K562 (cell line): ENCODE data around the gene PJA1. TPM values are rescaled to one million over a fixed set of nuclear protein-coding genes. Genes with fewer than 3 reads are reported as not detected.

Source experiments
- ATAC-seq: fragments of 200-7000 bp; cut with Tn5 transposase; 3 replicates; pipeline ENCODE4 v1.9.1; 2020; ENCODE audit warnings: moderate library complexity
- BruUV-seq: library from RNA; stranded (reverse); fragments of 400-500 nt; replicated peaks from 2 replicates; lab custom pipeline; 2021; lab: Mats Ljungman, UMichigan
- CTCF ChIA-PET: fragments of 300-600 bp; formaldehyde crosslinking; extraction: SDS; loops from one replicate; lab custom pipeline; 2021; ENCODE audit warnings: low intra/inter-chr PET ratio; lab: Yijun Ruan, JAX
- POLR2A ChIA-PET: fragments of 300-600, 350-650 bp; sonication (Branson Sonifier 250); formaldehyde crosslinking; extraction: SDS; loops from one replicate; lab custom pipeline; 2021; ENCODE audit warnings: antibody characterized with exemption, inconsistent platforms; lab: Yijun Ruan, JAX
- DNase-seq, 4 experiments: peaks; one replicate each; pipeline versions ENCODE4 v3.0.0 to v3.0.0-alpha.2; 2011 to 2018; ENCODE audit warnings: low spot score in 3 of 4, mixed read lengths in 3 of 4; ENCODE audit errors: extremely low read depth in 1 of 4
- FAIRE-seq: peaks from 2 replicates; lab custom pipeline; 2011; peaks lifted over from hg19 to GRCh38; lab: Jason Lieb, UNC
- H2AFZ ChIP-seq: 2 replicates; pipeline ENCODE4 v1.6.0; 2011; ENCODE audit warnings: low read depth, low read length, control low read depth, inconsistent platforms
- H3K27ac ChIP-seq: fragments of 200-600 bp; 3 replicates; pipeline ENCODE4 v1.8.0; 2011; ENCODE audit warnings: low read depth, mild to moderate bottlenecking, control low read depth, inconsistent platforms, low read length, moderate library complexity, mixed read lengths; ENCODE audit errors: extremely low read depth
- H3K27me3 ChIP-seq, 2 experiments: fragments of 300-600 bp in 1 of 2; 2 replicates in 1 of 2; 3 replicates in 1 of 2; pipeline versions ENCODE4 v1.6.0 to v1.8.0; 2011; ENCODE audit warnings: inconsistent platforms in 2 of 2, low read length in 2 of 2, mild to moderate bottlenecking in 1 of 2, mixed read lengths in 1 of 2, moderate library complexity in 1 of 2; ENCODE audit not compliant: control insufficient read depth in 2 of 2, insufficient read depth in 2 of 2
- H3K36me3 ChIP-seq: fragments of 300-600 bp; 3 replicates; pipeline ENCODE4 v1.8.0; 2011; ENCODE audit warnings: mild to moderate bottlenecking, low read length, inconsistent platforms; ENCODE audit not compliant: control insufficient read depth, insufficient read depth
- H3K4me1 ChIP-seq, 2 experiments: fragments of 200-600 bp in 1 of 2; replicated peaks in 1 of 2; 2 replicates in 1 of 2; 3 replicates in 1 of 2; pipeline versions ENCODE4 v1.5.1 to v1.8.0; 2011; ENCODE audit warnings: inconsistent platforms in 2 of 2, low read length in 2 of 2, mild to moderate bottlenecking in 1 of 2, mixed read lengths in 1 of 2, moderate library complexity in 1 of 2; ENCODE audit not compliant: control insufficient read depth in 2 of 2, insufficient read depth in 2 of 2
- H3K4me2 ChIP-seq: 2 replicates; pipeline ENCODE4 v1.6.1; 2011; ENCODE audit warnings: low read length, control low read depth, inconsistent platforms, mixed read lengths; ENCODE audit not compliant: insufficient read depth
- H3K4me3 ChIP-seq: fragments of 200-600 bp; sonication (generic), shearing (Covaris generic); 2 replicates; pipeline ENCODE4 v1.5.1; 2016; ENCODE audit warnings: control low read depth, inconsistent platforms
- H3K79me2 ChIP-seq: fragments of 200-600 bp; 3 replicates; pipeline ENCODE4 v1.8.0; 2011; ENCODE audit warnings: low read length, inconsistent platforms; ENCODE audit not compliant: control insufficient read depth, insufficient read depth
- H3K9ac ChIP-seq, 2 experiments: 2 replicates each; pipeline versions ENCODE4 v1.6.0 to v1.6.1; 2011; ENCODE audit warnings: low read depth in 2 of 2, low read length in 2 of 2, control low read depth in 1 of 2, inconsistent platforms in 1 of 2, mild to moderate bottlenecking in 1 of 2, mixed read lengths in 1 of 2; ENCODE audit not compliant: insufficient read depth in 1 of 2
- H3K9me1 ChIP-seq: one replicate; pipeline ENCODE4 v1.6.0; 2011; ENCODE audit warnings: inconsistent platforms, mild to moderate bottlenecking, low read length, moderate library complexity; ENCODE audit not compliant: control insufficient read depth, insufficient read depth
- H3K9me3 ChIP-seq: replicated peaks from 2 replicates; pipeline ENCODE4 v1.5.1; 2011; ENCODE audit warnings: low read depth, low read length, inconsistent platforms; ENCODE audit not compliant: control insufficient read depth, insufficient read depth
- H4K20me1 ChIP-seq: replicated peaks from 2 replicates; pipeline ENCODE4 v1.6.1; 2011; ENCODE audit warnings: low read length, inconsistent platforms, mixed read lengths; ENCODE audit not compliant: control insufficient read depth, insufficient read depth
- BCOR ChIP-seq: fragments of 450-650 bp; IDR thresholded peaks from 2 replicates; pipeline ENCODE4 v1.6.1; 2016
- E2F3 ChIP-seq: fragments of 250-450 bp; sonication (Bioruptor Pico); IDR thresholded peaks from 2 replicates; pipeline ENCODE4 v1.4.0; 2020; ENCODE audit warnings: mild to moderate bottlenecking
- ETS1 ChIP-seq: conservative IDR thresholded peaks from 2 replicates; pipeline ENCODE4 v1.6.1; 2011; ENCODE audit warnings: low read depth, mild to moderate bottlenecking, low read length; ENCODE audit not compliant: control insufficient read depth
- FOSL1 ChIP-seq: fragments of 200-800 bp; sonication (Bioruptor generic); conservative IDR thresholded peaks from 2 replicates; pipeline ENCODE4 v1.6.1; 2016; ENCODE audit warnings: missing genetic modification characterization, missing compliant biosample characterization
- FUS ChIP-seq: fragments of 200-400 bp; formaldehyde crosslinking; optimal IDR thresholded peaks from 2 replicates; pipeline ENCODE3; 2017; ENCODE audit warnings: low read depth, low read length
- GABPB1 ChIP-seq: sonication (generic); formaldehyde crosslinking; IDR thresholded peaks from 2 replicates; pipeline ENCODE4 v1.8.0; 2022; ENCODE audit warnings: mild to moderate bottlenecking, missing genetic modification reagents
- HDAC3 ChIP-seq: fragments of 450-650 bp; IDR thresholded peaks from 2 replicates; pipeline ENCODE4 v1.6.1; 2018; ENCODE audit warnings: borderline replicate concordance, mild to moderate bottlenecking, moderate library complexity; ENCODE audit not compliant: partially characterized antibody
- POLR2AphosphoS5 ChIP-seq: IDR thresholded peaks from 2 replicates; pipeline ENCODE4 v1.6.1; 2011; ENCODE audit warnings: mild to moderate bottlenecking, low read depth, low read length, moderate library complexity; ENCODE audit not compliant: control insufficient read depth, insufficient read depth
- RAD21 ChIP-seq, 2 experiments: fragments of 250-450 bp in 1 of 2; fragments of 450-650 bp in 1 of 2; sonication (Bioruptor Pico) in 1 of 2; formaldehyde crosslinking in 1 of 2; IDR thresholded peaks in 1 of 2; conservative IDR thresholded peaks in 1 of 2; 2 replicates each; pipeline versions ENCODE4 v1.4.0 to v1.8.0; 2020 to 2022; ENCODE audit warnings: mild to moderate bottlenecking in 2 of 2, moderate library complexity in 1 of 2
- RB1 ChIP-seq: fragments of 450-650 bp; IDR thresholded peaks from 2 replicates; pipeline ENCODE4 v1.6.1; 2017; ENCODE audit warnings: low read depth, mild to moderate bottlenecking
- RBBP5 ChIP-seq: fragments of 200-600 bp; sonication (generic); IDR thresholded peaks from 2 replicates; pipeline ENCODE4 v1.6.1; 2012; ENCODE audit warnings: borderline replicate concordance, mild to moderate bottlenecking, low read length, control low read depth, inconsistent platforms; ENCODE audit not compliant: insufficient read depth, poor library complexity, severe bottlenecking
- RBM25 ChIP-seq: fragments of 200-400 bp; formaldehyde crosslinking; IDR thresholded peaks from 2 replicates; pipeline ENCODE4 v1.6.1; 2018; ENCODE audit warnings: low read length, low read depth, moderate library complexity; ENCODE audit not compliant: severe bottlenecking
- RCOR1 ChIP-seq, 2 experiments: IDR thresholded peaks; 2 replicates each; pipeline ENCODE4 v1.6.1; 2012; ENCODE audit warnings: low read depth in 2 of 2, low read length in 2 of 2, borderline replicate concordance in 1 of 2, improper control_type of control experiment in 1 of 2
- ZEB2 ChIP-seq: fragments of 450-650 bp; IDR thresholded peaks from 2 replicates; pipeline ENCODE4 v1.6.1; 2016
- ZNF134 ChIP-seq: fragments of 250-450 bp; sonication (Bioruptor Pico); conservative IDR thresholded peaks from 2 replicates; pipeline ENCODE4 v1.4.0; 2020
- ZNF77 ChIP-seq: fragments of 250-450 bp; sonication (Bioruptor Pico); IDR thresholded peaks from 2 replicates; pipeline ENCODE4 v1.5.0; 2020
- WGBS: fragments of 100-300 bp; shearing (Covaris generic); methylation state at CpG from one replicate; pipeline ENCODE4 v1.1.6; 2016; ENCODE audit warnings: low coverage, mixed read lengths; ENCODE audit not compliant: insufficient coverage; ENCODE audit errors: missing lambda C conversion rate; 5-methylcytosine and 5-hydroxymethylcytosine counted together
- in situ Hi-C: fragments of 300-500 bp; cut with MboI; formaldehyde crosslinking; loops from 4 replicates; pipeline ENCODE4 v1.15.0; 2018; ENCODE audit warnings: inconsistent platforms, mixed read lengths
- intact Hi-C: fragments of 100-400 bp; cut with micrococcal nuclease; formaldehyde crosslinking; loops from 2 replicates; pipeline ENCODE4 v1.14.2; 2022
- polyA plus RNA-seq, 8 experiments: library from polyadenylated mRNA; depleted of rRNA in 4 of 8; stranded (reverse) in 5 of 8; unstranded in 3 of 8; fragments of >200 nt; fragmentation: Nextera tagmentation in 2 of 8; fragmentation: Illumina TruSeq in 1 of 8; extraction: Ambion mirVana in 2 of 8; extraction: Trizol in 1 of 8; gene quantifications; 2 replicates each; pipeline versions ENCODE4 v1.2.1 to v1.2.3, GENCODE V29; 2011 to 2014; ENCODE audit warnings: inconsistent platforms in 1 of 8, missing spikeins in 1 of 8
- total RNA-seq, 7 experiments: library from RNA; depleted of rRNA in 6 of 7; stranded (reverse); fragments of >200 nt in 6 of 7; fragmentation: Illumina TruSeq in 2 of 7; extraction: Trizol in 2 of 7; gene quantifications; 2 replicates each; pipeline versions ENCODE4 v1.2.1 to v1.2.3, GENCODE V29; 2011 to 2021; ENCODE audit warnings: low replicate concordance in 1 of 7
- TF ChIP-seq, protein P1 (sequence below): fragments of 250-450 bp; sonication (Bioruptor Pico); IDR thresholded peaks from 2 replicates; pipeline ENCODE4 v1.8.0; 2022; ENCODE audit warnings: inconsistent platforms
- TF ChIP-seq, protein P2 (sequence below), 3 experiments: IDR thresholded peaks in 2 of 3; conservative IDR thresholded peaks in 1 of 3; 2 replicates each; pipeline ENCODE4 v1.5.1; 2011 to 2012; ENCODE audit warnings: low read length in 3 of 3, mild to moderate bottlenecking in 3 of 3, control low read depth in 2 of 3, improper control_type of control experiment in 1 of 3, inconsistent platforms in 1 of 3, low read depth in 1 of 3, mixed read lengths in 1 of 3, moderate library complexity in 1 of 3; ENCODE audit not compliant: insufficient read depth in 2 of 3

The PJA1 gene
- total and polyA plus RNA-seq, 9 of the 15 experiments (the other 6 are each of a cell fraction or from before 2014, with no cell fraction given), result 1.6 to 6.0 (median 4.0) TPM

GRCh38 chrX:69133921-69134542, 31.2 kb downstream of the PJA1 start:
- ATAC-seq (peak; percentile 83), DNase-seq (peak; percentile 29 to 54 (median 44)), FAIRE-seq (no peak)
- Histone ChIP-seq H3K4me2 (no peak overlapping the region), H3K27me3 (peaks cover 0 to 41% of the 10 kb centered on the region in 2 experiments; a peak in 3 of 5 replicates), H4K20me1 (0 out of 2 replicates have a peak, but pooled peaks cover 3% of the 10 kb centered on the region), H3K79me2 (no peaks in the 10 kb centered on the region), H3K4me3 (no peak overlapping the region), H3K9ac (no peak overlapping the region), H3K9me1 (no peaks in the 10 kb centered on the region), H3K27ac (no peak overlapping the region), H3K9me3 (no peaks in the 10 kb centered on the region), H3K36me3 (no peaks in the 10 kb centered on the region), H3K4me1 (peaks cover 0 to 10% of the 10 kb centered on the region in 2 experiments; a peak in 2 of 5 replicates), H2AFZ (no peak overlapping the region)
- ChIA-PET POLR2A (no interaction called here), CTCF (no interaction called here)
- BruUV-seq, result no TSS peak
- in situ Hi-C loops, result no loop called here
- intact Hi-C loops, result no loop called here
- WGBS, result 2% methylated on average over 6 of the region's 6 CpGs
- no peak for TF ChIP-seq GABPB1
- no peak for TF ChIP-seq FUS
- no peak for TF ChIP-seq ZNF77 (CRISPR knock-in tag)
- no peak for TF ChIP-seq ETS1
- TF ChIP-seq, protein P1, sequence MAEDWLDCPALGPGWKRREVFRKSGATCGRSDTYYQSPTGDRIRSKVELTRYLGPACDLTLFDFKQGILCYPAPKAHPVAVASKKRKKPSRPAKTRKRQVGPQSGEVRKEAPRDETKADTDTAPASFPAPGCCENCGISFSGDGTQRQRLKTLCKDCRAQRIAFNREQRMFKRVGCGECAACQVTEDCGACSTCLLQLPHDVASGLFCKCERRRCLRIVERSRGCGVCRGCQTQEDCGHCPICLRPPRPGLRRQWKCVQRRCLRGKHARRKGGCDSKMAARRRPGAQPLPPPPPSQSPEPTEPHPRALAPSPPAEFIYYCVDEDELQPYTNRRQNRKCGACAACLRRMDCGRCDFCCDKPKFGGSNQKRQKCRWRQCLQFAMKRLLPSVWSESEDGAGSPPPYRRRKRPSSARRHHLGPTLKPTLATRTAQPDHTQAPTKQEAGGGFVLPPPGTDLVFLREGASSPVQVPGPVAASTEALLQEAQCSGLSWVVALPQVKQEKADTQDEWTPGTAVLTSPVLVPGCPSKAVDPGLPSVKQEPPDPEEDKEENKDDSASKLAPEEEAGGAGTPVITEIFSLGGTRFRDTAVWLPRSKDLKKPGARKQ, result no peak
- TF ChIP-seq RCOR1 (IDR thresholded peaks at IDR 0.05; ENCODE audit: borderline replicate concordance in 1 of 2, low read depth in 2 of 2, low read length in 2 of 2), result 0 out of 4 replicates have a peak, but pooled peaks of 1 of the 2 experiments have one; percentile 6
- no peak for TF ChIP-seq HDAC3
- peak; percentile 36 for TF ChIP-seq RBM25
- no peak for TF ChIP-seq ZNF134 (CRISPR knock-in tag)
- no peak for TF ChIP-seq POLR2AphosphoS5
- no peak for TF ChIP-seq FOSL1
- TF ChIP-seq RAD21 (CRISPR knock-in tag; conservative IDR thresholded peaks at IDR 0.05 in 1 of 2, IDR thresholded peaks at IDR 0.05 in 1 of 2), result peak in 1 of 2 experiments; percentile 23; a peak in 2 of 4 replicates
- TF ChIP-seq RB1, result no peak
- TF ChIP-seq BCOR, result peak; percentile 32; the same call in 1 of the 2 replicates
- no peak for TF ChIP-seq ZEB2
- TF ChIP-seq, protein P2, sequence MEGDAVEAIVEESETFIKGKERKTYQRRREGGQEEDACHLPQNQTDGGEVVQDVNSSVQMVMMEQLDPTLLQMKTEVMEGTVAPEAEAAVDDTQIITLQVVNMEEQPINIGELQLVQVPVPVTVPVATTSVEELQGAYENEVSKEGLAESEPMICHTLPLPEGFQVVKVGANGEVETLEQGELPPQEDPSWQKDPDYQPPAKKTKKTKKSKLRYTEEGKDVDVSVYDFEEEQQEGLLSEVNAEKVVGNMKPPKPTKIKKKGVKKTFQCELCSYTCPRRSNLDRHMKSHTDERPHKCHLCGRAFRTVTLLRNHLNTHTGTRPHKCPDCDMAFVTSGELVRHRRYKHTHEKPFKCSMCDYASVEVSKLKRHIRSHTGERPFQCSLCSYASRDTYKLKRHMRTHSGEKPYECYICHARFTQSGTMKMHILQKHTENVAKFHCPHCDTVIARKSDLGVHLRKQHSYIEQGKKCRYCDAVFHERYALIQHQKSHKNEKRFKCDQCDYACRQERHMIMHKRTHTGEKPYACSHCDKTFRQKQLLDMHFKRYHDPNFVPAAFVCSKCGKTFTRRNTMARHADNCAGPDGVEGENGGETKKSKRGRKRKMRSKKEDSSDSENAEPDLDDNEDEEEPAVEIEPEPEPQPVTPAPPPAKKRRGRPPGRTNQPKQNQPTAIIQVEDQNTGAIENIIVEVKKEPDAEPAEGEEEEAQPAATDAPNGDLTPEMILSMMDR (IDR thresholded peaks at IDR 0.05 in 2 of 3, conservative IDR thresholded peaks at IDR 0.05 in 1 of 3; ENCODE audit: insufficient read depth in 2 of 3, low read depth in 1 of 3, low read length in 3 of 3), result peak; percentile 49 to 64 (median 53); a peak in 5 of 6 replicates
- TF ChIP-seq RBBP5, result no peak
- no peak for TF ChIP-seq E2F3 (CRISPR knock-in tag)
